ENCODE data around the gene PTBP3.
"Not testable (repeated sequence)": the region's sequence is repeated elsewhere in the genome, so short reads cannot be mapped to it uniquely, and the experiment has no call there.

Gene PTBP3

GRCh38 chr9:112332977-112333638 lies at the start of gene PTBP3:
Gene PTBP3 (minus strand): TSS chr9:112333619. CDS start chr9:112297865, 35,754 bp downstream.
- DNase-seq (ENCODE audit: low read depth): peak; percentile 71

- DNase-seq (ENCODE audit: low read depth): no peak
Observed at GRCh38 chr9:112382501-112383364, 49.3 kb upstream of the PTBP3 start.

- DNase-seq (ENCODE audit: low read depth): no peak
Observed at GRCh38 chr9:112382066-112382465, 48.6 kb upstream of the PTBP3 start.

GRCh38 chr9:112380825-112381221 lies 47.4 kb upstream of the PTBP3 start:
- no peak for DNase-seq (ENCODE audit: low read depth)

GRCh38 chr9:112380102-112380824 lies 46.8 kb upstream of the PTBP3 start, which contains the start of gene HSDL2:
Gene HSDL2 (plus strand): TSS chr9:112380108. CDS start chr9:112380164, 56 bp downstream.
- no peak for DNase-seq (ENCODE audit: low read depth)

- peak; percentile 95 for DNase-seq (ENCODE audit: low read depth)
Observed at GRCh38 chr9:112379177-112380101, 46.0 kb upstream of the PTBP3 start.

- DNase-seq (ENCODE audit: low read depth): peak; percentile 7
Observed at GRCh38 chr9:112378328-112379176, 45.1 kb upstream of the PTBP3 start.

- DNase-seq (ENCODE audit: low read depth): no peak
Observed at GRCh38 chr9:112377684-112378327, 44.4 kb upstream of the PTBP3 start.

GRCh38 chr9:112377087-112377486 lies 43.7 kb upstream of the PTBP3 start:
- DNase-seq (ENCODE audit: low read depth): no peak

- DNase-seq (ENCODE audit: low read depth): no peak
Observed at GRCh38 chr9:112375361-112375760, 41.9 kb upstream of the PTBP3 start.

GRCh38 chr9:112374232-112374631 lies 40.8 kb upstream of the PTBP3 start:
- not testable (repeated sequence) for DNase-seq (ENCODE audit: low read depth)

- not testable (repeated sequence) for DNase-seq (ENCODE audit: low read depth)
Observed at GRCh38 chr9:112373666-112374065, 40.2 kb upstream of the PTBP3 start.

GRCh38 chr9:112371060-112371459 lies 37.6 kb upstream of the PTBP3 start:
- DNase-seq (ENCODE audit: low read depth): no peak

- no peak for DNase-seq (ENCODE audit: low read depth)
Observed at GRCh38 chr9:112369817-112370216, 36.4 kb upstream of the PTBP3 start.

- DNase-seq (ENCODE audit: low read depth): no peak
Observed at GRCh38 chr9:112367465-112367864, 34.0 kb upstream of the PTBP3 start.

GRCh38 chr9:112366591-112366990 lies 33.2 kb upstream of the PTBP3 start:
- DNase-seq (ENCODE audit: low read depth): no peak

- not testable (repeated sequence) for DNase-seq (ENCODE audit: low read depth)
Observed at GRCh38 chr9:112365257-112365656, 31.8 kb upstream of the PTBP3 start.

- no peak for DNase-seq (ENCODE audit: low read depth)
Observed at GRCh38 chr9:112364761-112365160, 31.3 kb upstream of the PTBP3 start.

GRCh38 chr9:112361601-112362000 lies 28.2 kb upstream of the PTBP3 start:
- no peak for DNase-seq (ENCODE audit: low read depth)
